Keratinocyte (primary cell): Measurements from ENCODE around the gene SERGEF.

Experiments used
- CTCF ChIP-seq, 3 experiments: IDR thresholded peaks in 1 of 3; conservative IDR thresholded peaks in 1 of 3; optimal IDR thresholded peaks in 1 of 3; 2 replicates in 2 of 3; 3 replicates in 1 of 3; pipeline versions ENCODE3 to v1.5.1; 2011; ENCODE audit warnings: low read length in 3 of 3, mild to moderate bottlenecking in 3 of 3, moderate library complexity in 2 of 3, control low read depth in 1 of 3, inconsistent platforms in 1 of 3; ENCODE audit not compliant: insufficient read depth in 2 of 3; ENCODE audit errors: extremely low read depth in 1 of 3
- EZH2 ChIP-seq: IDR thresholded peaks from one replicate; pipeline ENCODE4 v1.6.1; 2012; ENCODE audit warnings: inconsistent platforms, mild to moderate bottlenecking, low read length, moderate library complexity

GRCh38 chr11:17861036-17861755 lies 151.7 kb downstream of the SERGEF start:
- TF ChIP-seq EZH2 = no peak
- TF ChIP-seq CTCF (optimal IDR thresholded peaks at IDR 0.05 in 1 of 3, IDR thresholded peaks at IDR 0.05 in 1 of 3, conservative IDR thresholded peaks at IDR 0.05 in 1 of 3; ENCODE audit: extremely low read depth in 1 of 3, insufficient read depth in 2 of 3, low read length in 3 of 3) = no peak
